CD14-positive monocyte (primary cell): ENCODE data around the gene CDKL5. TPM values are rescaled to one million over a fixed set of nuclear protein-coding genes. Genes with fewer than 3 reads are reported as not detected.

Experiments
- DNase-seq, 3 donors: peaks; one replicate each; pipeline ENCODE4 v3.0.0-alpha.2; 2011 to 2022
- H2AFZ ChIP-seq: 2 replicates; pipeline ENCODE4 v1.6.0; 2012; ENCODE audit warnings: mild to moderate bottlenecking, low read depth, low read length, inconsistent platforms; ENCODE audit not compliant: insufficient read depth, poor library complexity, severe bottlenecking
- H3K27ac ChIP-seq, 2 donors: 1 replicate in 1 of 2; 2 replicates in 1 of 2; pipeline ENCODE4 v1.5.1; 2012 to 2013; ENCODE audit warnings: low read length in 2 of 2, control low read depth in 1 of 2, inconsistent platforms in 1 of 2, low read depth in 1 of 2, mild to moderate bottlenecking in 1 of 2
- H3K27me3 ChIP-seq, 2 donors: one replicate each; pipeline versions ENCODE4 v1.6.0 to v1.6.1; 2011 to 2013; ENCODE audit warnings: low read length in 2 of 2; ENCODE audit not compliant: control insufficient read depth in 2 of 2, insufficient read depth in 2 of 2
- H3K36me3 ChIP-seq, 2 donors: replicated peaks in 1 of 2; 1 replicate in 1 of 2; 2 replicates in 1 of 2; pipeline versions ENCODE4 v1.5.1 to v1.6.1; 2012 to 2013; ENCODE audit warnings: low read length in 2 of 2, control low read depth in 1 of 2, inconsistent platforms in 1 of 2, mild to moderate bottlenecking in 1 of 2; ENCODE audit not compliant: insufficient read depth in 2 of 2, control insufficient read depth in 1 of 2
- H3K4me1 ChIP-seq, 2 donors: 1 replicate in 1 of 2; 2 replicates in 1 of 2; pipeline versions ENCODE4 v1.5.1 to v1.6.1; 2012 to 2013; ENCODE audit warnings: low read length in 2 of 2, control low read depth in 1 of 2, inconsistent platforms in 1 of 2, mild to moderate bottlenecking in 1 of 2, moderate library complexity in 1 of 2; ENCODE audit not compliant: insufficient read depth in 2 of 2, control insufficient read depth in 1 of 2
- H3K4me2 ChIP-seq: replicated peaks from 2 replicates; pipeline ENCODE3; 2012; ENCODE audit warnings: low read length, moderate library complexity, mild to moderate bottlenecking; ENCODE audit not compliant: poor library complexity, severe bottlenecking; ENCODE audit errors: extremely low read depth
- H3K4me3 ChIP-seq, 3 experiments: fragments of 200-600 bp in 1 of 3; sonication (generic) in 1 of 3; replicated peaks in 1 of 3; 1 replicate in 2 of 3; 2 replicates in 1 of 3; pipeline ENCODE4 v1.5.1; 2011 to 2013; ENCODE audit warnings: low read length in 3 of 3, mild to moderate bottlenecking in 3 of 3, control low read depth in 2 of 3, low read depth in 2 of 3, inconsistent platforms in 1 of 3, moderate library complexity in 1 of 3
- H3K79me2 ChIP-seq: 2 replicates; pipeline ENCODE4 v1.6.0; 2012; ENCODE audit warnings: mild to moderate bottlenecking, control low read depth, inconsistent platforms, low read length, moderate library complexity; ENCODE audit not compliant: insufficient read depth
- H3K9ac ChIP-seq: 2 replicates; pipeline ENCODE4 v1.6.0; 2017; ENCODE audit warnings: low read length, mild to moderate bottlenecking; ENCODE audit not compliant: insufficient read depth, poor library complexity, severe bottlenecking
- H3K9me3 ChIP-seq, 2 donors: replicated peaks in 1 of 2; 1 replicate in 1 of 2; 2 replicates in 1 of 2; pipeline versions ENCODE4 v1.5.1 to v1.6.1; 2012 to 2013; ENCODE audit warnings: low read length in 2 of 2, control low read depth in 1 of 2; ENCODE audit not compliant: control insufficient read depth in 1 of 2, insufficient read depth in 1 of 2
- H4K20me1 ChIP-seq: 2 replicates; pipeline ENCODE4 v1.6.0; 2012; ENCODE audit warnings: mild to moderate bottlenecking, low read length, control low read depth, moderate library complexity; ENCODE audit not compliant: insufficient read depth
- H3K27ac Mint-ChIP-seq, 7 donors: one replicate each; pipeline ENCODE4 v1.8.0; 2020; ENCODE audit warnings: mild to moderate bottlenecking in 7 of 7, mixed read lengths in 7 of 7, moderate library complexity in 6 of 7, inconsistent platforms in 2 of 7
- H3K27me3 Mint-ChIP-seq, 3 donors: one replicate each; pipeline ENCODE4 v1.8.0; 2021 to 2022; ENCODE audit warnings: low read depth in 3 of 3, mild to moderate bottlenecking in 3 of 3, mixed read lengths in 3 of 3, moderate library complexity in 3 of 3, inconsistent platforms in 1 of 3
- H3K36me3 Mint-ChIP-seq, 2 donors: one replicate each; pipeline ENCODE4 v1.8.0; 2020; ENCODE audit warnings: mixed read lengths in 2 of 2, inconsistent platforms in 1 of 2, mild to moderate bottlenecking in 1 of 2
- H3K4me1 Mint-ChIP-seq: one replicate; pipeline ENCODE4 v1.8.0; 2020; ENCODE audit warnings: mild to moderate bottlenecking, mixed read lengths
- H3K4me3 Mint-ChIP-seq, 2 donors: one replicate each; pipeline ENCODE4 v1.8.0; 2020; ENCODE audit warnings: mild to moderate bottlenecking in 2 of 2, mixed read lengths in 2 of 2, moderate library complexity in 1 of 2
- H3K9me3 Mint-ChIP-seq, 7 donors: one replicate each; pipeline ENCODE4 v1.8.0; 2020 to 2022; ENCODE audit warnings: mixed read lengths in 7 of 7, mild to moderate bottlenecking in 6 of 7, moderate library complexity in 6 of 7, inconsistent platforms in 2 of 7
- WGBS: methylation state at CpG from one replicate; pipeline ENCODE4 v1.1.5; 2013; ENCODE audit warnings: missing lambda C conversion rate; ENCODE audit not compliant: insufficient coverage; 5-methylcytosine and 5-hydroxymethylcytosine counted together
- intact Hi-C, 2 donors: fragments of 100-400 bp; cut with micrococcal nuclease; formaldehyde crosslinking; loops; one replicate each; pipeline versions ENCODE4 v1.15.0 to v1.15.1; 2023
- polyA plus RNA-seq, 3 donors: library from polyadenylated mRNA; depleted of rRNA in 1 of 3; unstranded in 2 of 3; stranded (reverse) in 1 of 3; fragments of 300-500 nt in 2 of 3; fragments of >200 nt in 1 of 3; fragmentation: Illumina TruSeq in 2 of 3; gene quantifications; 1 replicate in 2 of 3; 2 replicates in 1 of 3; pipeline ENCODE4 v1.2.3, GENCODE V29; 2012 to 2021
- TF ChIP-seq, protein P1 (sequence below): fragments of 200-600 bp; IDR thresholded peaks from one replicate; pipeline ENCODE4 v1.8.0; 2022; ENCODE audit warnings: antibody characterized with exemption, mild to moderate bottlenecking

CDKL5 gene
- polyA plus RNA-seq, 3 donors = 0.54 to 3.6 (median 1.4) TPM

DNA sequence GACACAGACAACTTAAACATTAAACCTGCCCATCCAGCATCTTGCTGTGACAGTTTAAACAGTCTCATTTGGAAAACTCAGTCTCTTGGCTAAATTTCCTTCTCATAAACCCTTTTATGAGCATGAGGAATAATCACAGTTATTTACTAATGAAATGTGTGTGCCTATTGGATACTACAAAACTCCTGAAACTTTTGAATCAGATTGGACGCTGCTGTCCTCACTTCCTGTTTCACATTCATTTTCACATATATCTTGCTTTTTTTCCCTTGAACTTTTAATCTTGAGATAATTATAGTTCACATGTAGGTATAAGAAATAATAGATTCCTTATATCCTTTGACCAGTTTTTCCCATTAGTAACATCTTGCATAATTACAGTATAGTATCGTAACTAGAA is 111.7 kb downstream of the CDKL5 start:
- Histone ChIP-seq H3K27me3 (no peaks in the 10 kb centered on the region), H3K4me2 (peak overlapping the region; percentile 10), H3K36me3 (no peaks in the 10 kb centered on the region), H3K27ac (no peak overlapping the region), H2AFZ (no peak overlapping the region), H3K9me3 (no peaks in the 10 kb centered on the region), H3K4me1 (no peaks in the 10 kb centered on the region), H3K4me3 (peak overlapping the region in 1 of 3 experiments; percentile 2), H3K9ac (no peak overlapping the region), H4K20me1 (no peaks in the 10 kb centered on the region), H3K79me2 (no peaks in the 10 kb centered on the region)
- WGBS = no CpG with 5 or more reads among the region's 2 CpGs
- Mint-ChIP-seq H3K36me3 (peaks cover 0 to 6% of the 10 kb centered on the region in 2 donors), H3K9me3 (peaks cover 0 to 2% (median 0%) of the 10 kb centered on the region in 7 donors), H3K4me3 (no peak overlapping the region), H3K27me3 (peaks cover 0 to 6% (median 0%) of the 10 kb centered on the region in 3 donors), H3K27ac (no peak overlapping the region), H3K4me1 (peaks cover 13% of the 10 kb centered on the region)
- intact Hi-C loops = no loop called here
- TF ChIP-seq, protein P1, sequence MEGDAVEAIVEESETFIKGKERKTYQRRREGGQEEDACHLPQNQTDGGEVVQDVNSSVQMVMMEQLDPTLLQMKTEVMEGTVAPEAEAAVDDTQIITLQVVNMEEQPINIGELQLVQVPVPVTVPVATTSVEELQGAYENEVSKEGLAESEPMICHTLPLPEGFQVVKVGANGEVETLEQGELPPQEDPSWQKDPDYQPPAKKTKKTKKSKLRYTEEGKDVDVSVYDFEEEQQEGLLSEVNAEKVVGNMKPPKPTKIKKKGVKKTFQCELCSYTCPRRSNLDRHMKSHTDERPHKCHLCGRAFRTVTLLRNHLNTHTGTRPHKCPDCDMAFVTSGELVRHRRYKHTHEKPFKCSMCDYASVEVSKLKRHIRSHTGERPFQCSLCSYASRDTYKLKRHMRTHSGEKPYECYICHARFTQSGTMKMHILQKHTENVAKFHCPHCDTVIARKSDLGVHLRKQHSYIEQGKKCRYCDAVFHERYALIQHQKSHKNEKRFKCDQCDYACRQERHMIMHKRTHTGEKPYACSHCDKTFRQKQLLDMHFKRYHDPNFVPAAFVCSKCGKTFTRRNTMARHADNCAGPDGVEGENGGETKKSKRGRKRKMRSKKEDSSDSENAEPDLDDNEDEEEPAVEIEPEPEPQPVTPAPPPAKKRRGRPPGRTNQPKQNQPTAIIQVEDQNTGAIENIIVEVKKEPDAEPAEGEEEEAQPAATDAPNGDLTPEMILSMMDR = no peak
- peak in 1 of 3 donors; percentile 1 for DNase-seq

DNA sequence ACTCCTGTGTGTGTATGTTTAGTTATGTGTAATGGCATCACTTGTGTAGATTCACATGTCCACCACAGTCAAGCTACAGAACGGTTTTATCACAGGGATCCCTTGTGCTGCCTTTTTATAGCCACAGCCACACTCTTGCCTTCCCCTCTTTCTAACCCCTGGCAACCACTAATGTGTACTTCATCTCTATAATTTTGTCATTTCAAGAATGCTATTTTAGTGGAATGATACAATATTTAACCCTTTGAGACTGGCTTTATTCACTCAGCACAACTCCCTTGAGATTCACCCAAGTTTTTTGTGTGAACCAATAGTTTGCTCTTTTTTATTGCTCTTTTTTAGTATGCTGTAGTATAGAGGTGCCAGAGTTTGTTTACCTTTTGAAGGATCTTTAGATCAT is 112.1 kb downstream of the CDKL5 start:
- Histone ChIP-seq H2AFZ (no peak overlapping the region), H3K9me3 (no peaks in the 10 kb centered on the region), H3K36me3 (no peaks in the 10 kb centered on the region), H3K27me3 (no peaks in the 10 kb centered on the region), H3K27ac (no peak overlapping the region), H4K20me1 (no peaks in the 10 kb centered on the region), H3K4me3 (no peak overlapping the region), H3K79me2 (no peaks in the 10 kb centered on the region), H3K4me1 (no peaks in the 10 kb centered on the region), H3K4me2 (no peak overlapping the region), H3K9ac (no peak overlapping the region)
- Mint-ChIP-seq H3K27me3 (peaks cover 0 to 6% (median 0%) of the 10 kb centered on the region in 3 donors), H3K4me3 (no peak overlapping the region), H3K27ac (no peak overlapping the region), H3K36me3 (peaks cover 0 to 6% of the 10 kb centered on the region in 2 donors), H3K9me3 (peaks cover 0 to 2% (median 0%) of the 10 kb centered on the region in 7 donors), H3K4me1 (peaks cover 13% of the 10 kb centered on the region)
- TF ChIP-seq, protein P1 = no peak
- intact Hi-C loops = no loop called here
- DNase-seq = no peak
- WGBS = no CpG with 5 or more reads among the region's 1 CpG
